Stimulated activated CD4-positive, alpha-beta T cell treated with anti-CD3 and anti-CD28 coated beads, TNF-alpha, amount 100 ng/mL, for 4 hours (primary cell): ENCODE results near the gene FMO4.
"Not testable (repeated sequence)": the region's sequence is repeated elsewhere in the genome, so short reads cannot be mapped to it uniquely, and the experiment has no call there.

Experiments
- DNase-seq, 3 experiments: peaks; one replicate each; pipeline ENCODE4 v3.0.0-alpha.2; 2020; ENCODE audit warnings: low read depth in 3 of 3

The FMO4 gene

GRCh38 chr1:171334024-171334640 is 20.1 kb downstream of the FMO4 start:
- DNase-seq: no peak

GRCh38 chr1:171335964-171336363 is 22.0 kb downstream of the FMO4 start:
- no peak for DNase-seq

- DNase-seq: not testable (repeated sequence)
These were observed 25.4 kb downstream of the FMO4 start for GRCh38 chr1:171339345-171339744.

GRCh38 chr1:171343727-171344472 is 29.9 kb downstream of the FMO4 start:
- DNase-seq: no peak

- DNase-seq: no peak
These were observed 30.5 kb downstream of the FMO4 start for GRCh38 chr1:171344473-171344820.

- no peak for DNase-seq
These were observed 31.6 kb downstream of the FMO4 start for GRCh38 chr1:171345536-171345935.

- no peak for DNase-seq
These were observed 32.9 kb downstream of the FMO4 start for GRCh38 chr1:171346881-171347280.

- no peak for DNase-seq
These were observed 36.6 kb downstream of the FMO4 start for GRCh38 chr1:171350594-171350993.

GRCh38 chr1:171351961-171352360 is 38.0 kb downstream of the FMO4 start:
- DNase-seq: no peak

- DNase-seq: no peak
These were observed 38.6 kb downstream of the FMO4 start for GRCh38 chr1:171352554-171352953.

GRCh38 chr1:171355727-171356126 is 41.7 kb downstream of the FMO4 start:
- DNase-seq: no peak

- no peak for DNase-seq
These were observed 43.2 kb downstream of the FMO4 start for GRCh38 chr1:171357179-171357578.

- not testable (repeated sequence) for DNase-seq
These were observed 45.3 kb downstream of the FMO4 start for GRCh38 chr1:171359355-171359648.

- not testable (repeated sequence) for DNase-seq
These were observed 45.9 kb downstream of the FMO4 start for GRCh38 chr1:171359731-171360527.

- no peak for DNase-seq
These were observed 52.1 kb downstream of the FMO4 start for GRCh38 chr1:171366085-171366484.

GRCh38 chr1:171366816-171367215 is 52.8 kb downstream of the FMO4 start:
- no peak for DNase-seq

GRCh38 chr1:171367436-171367835 is 53.5 kb downstream of the FMO4 start:
- DNase-seq: no peak

- DNase-seq: no peak
These were observed 58.6 kb downstream of the FMO4 start for GRCh38 chr1:171372418-171373084.

- not testable (repeated sequence) for DNase-seq
These were observed 59.6 kb downstream of the FMO4 start for GRCh38 chr1:171373357-171374122.

GRCh38 chr1:171379846-171380245 is 65.9 kb downstream of the FMO4 start:
- DNase-seq: no peak

- no peak for DNase-seq
These were observed 67.9 kb downstream of the FMO4 start for GRCh38 chr1:171381866-171382210.

GRCh38 chr1:171384496-171384895 is 70.5 kb downstream of the FMO4 start:
- no peak for DNase-seq
